Measurements from ENCODE around the gene RTP3.
"Not testable (repeated sequence)": the region's sequence is repeated elsewhere in the genome, so short reads cannot be mapped to it uniquely, and the experiment has no call there.

The RTP3 gene

GRCh38 chr3:46516521-46516920, 18.7 kb downstream of the RTP3 start:
- DNase-seq (ENCODE audit: low read depth): no peak
- TF ChIP-seq CTCF (IDR thresholded peaks at IDR 0.05; ENCODE audit: control insufficient read depth, extremely low read depth, insufficient read depth): no peak
- no peak overlapping the region for H3K4me3 ChIP-seq (ENCODE audit: low read depth, low read length)

DNA sequence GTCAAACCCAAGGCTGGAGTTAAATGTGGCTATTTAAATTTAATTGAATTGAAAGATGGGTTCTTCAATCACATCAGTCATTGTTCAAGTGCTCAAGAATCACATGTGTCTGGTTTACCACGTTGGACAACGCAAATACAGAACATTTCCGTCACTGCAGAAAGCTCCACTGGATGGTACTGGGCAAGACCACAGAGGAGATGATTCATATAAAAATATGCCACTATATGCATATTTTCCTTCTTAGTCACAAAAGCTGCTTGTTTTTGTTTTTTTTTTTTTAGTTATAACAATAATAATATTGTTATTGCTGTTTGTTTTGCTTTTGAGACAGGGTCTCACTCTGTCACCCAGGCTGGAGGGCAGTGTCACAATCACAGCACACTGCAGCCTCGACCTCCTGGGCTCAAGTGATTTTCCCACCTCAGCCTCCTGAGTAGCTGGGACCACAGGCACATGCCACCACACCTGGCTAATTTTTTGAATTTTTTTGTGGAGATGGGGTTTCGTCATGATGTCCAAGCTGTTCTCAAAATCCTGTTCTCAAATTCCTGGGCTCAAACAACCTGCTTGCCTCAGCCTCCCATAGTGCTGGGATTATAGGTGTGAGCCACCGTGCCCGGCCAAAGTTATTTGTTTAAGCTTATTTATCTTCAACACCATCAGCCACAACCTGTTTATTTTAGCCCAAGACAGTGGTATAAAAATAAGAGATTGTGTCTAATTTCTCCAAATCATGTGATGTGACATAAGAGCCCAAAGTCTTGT, 19.4 kb downstream of the RTP3 start:
- TF ChIP-seq CTCF (IDR thresholded peaks at IDR 0.05; ENCODE audit: control insufficient read depth, extremely low read depth, insufficient read depth): no peak
- DNase-seq (ENCODE audit: low read depth): no peak
- no peak overlapping the region for H3K4me3 ChIP-seq (ENCODE audit: low read depth, low read length)

GRCh38 chr3:46517784-46518181, 20.0 kb downstream of the RTP3 start:
- H3K4me3 ChIP-seq (ENCODE audit: low read depth, low read length): no peak overlapping the region
- no peak for DNase-seq (ENCODE audit: low read depth)
- no peak for TF ChIP-seq CTCF (IDR thresholded peaks at IDR 0.05; ENCODE audit: control insufficient read depth, extremely low read depth, insufficient read depth)

GRCh38 chr3:46519952-46520351, 22.2 kb downstream of the RTP3 start:
- no peak overlapping the region for H3K4me3 ChIP-seq (ENCODE audit: low read depth, low read length)
- DNase-seq (ENCODE audit: low read depth): no peak
- TF ChIP-seq CTCF (IDR thresholded peaks at IDR 0.05; ENCODE audit: control insufficient read depth, extremely low read depth, insufficient read depth): no peak

GRCh38 chr3:46520531-46520930, 22.8 kb downstream of the RTP3 start:
- no peak for TF ChIP-seq CTCF (IDR thresholded peaks at IDR 0.05; ENCODE audit: control insufficient read depth, extremely low read depth, insufficient read depth)
- no peak for DNase-seq (ENCODE audit: low read depth)

GRCh38 chr3:46521096-46521495, 23.3 kb downstream of the RTP3 start:
- no peak for TF ChIP-seq CTCF (IDR thresholded peaks at IDR 0.05; ENCODE audit: control insufficient read depth, extremely low read depth, insufficient read depth)
- no peak for DNase-seq (ENCODE audit: low read depth)
- H3K4me3 ChIP-seq (ENCODE audit: low read depth, low read length): no peak overlapping the region

More at GRCh38 chr3:46520531-46520930, 22.8 kb downstream of the RTP3 start:
- H3K4me3 ChIP-seq (ENCODE audit: low read depth, low read length): no peak overlapping the region

DNA sequence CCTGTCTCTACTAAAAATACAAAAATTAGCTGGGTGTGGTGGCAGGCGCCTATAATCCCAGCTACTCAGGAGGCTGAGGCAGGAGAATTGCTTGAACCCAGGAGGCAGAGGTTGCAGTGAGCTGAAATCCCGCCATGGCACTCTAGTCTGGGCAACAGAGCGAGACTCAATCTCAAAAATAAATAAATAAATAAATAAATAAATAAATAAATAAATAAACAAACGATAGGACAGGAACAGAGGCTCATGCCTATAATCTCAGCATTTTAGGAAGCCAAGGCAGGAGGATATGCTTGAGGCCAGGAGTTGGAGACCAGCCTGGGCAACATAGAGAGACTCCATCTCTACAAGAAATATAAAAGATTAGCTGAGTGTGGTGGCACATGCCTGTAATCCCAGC, 24.4 kb downstream of the RTP3 start:
- H3K4me3 ChIP-seq (ENCODE audit: low read depth, low read length); DNase-seq (ENCODE audit: low read depth): not testable (repeated sequence)
